NT2/D1 (cell line): ENCODE measurements around the gene STRBP.

Experiments used
- SUZ12 ChIP-seq: IDR thresholded peaks from 2 replicates; pipeline ENCODE4 v1.6.1; 2011; ENCODE audit not compliant: insufficient read length, insufficient read depth; ENCODE audit errors: extremely low read depth
- YY1 ChIP-seq: IDR thresholded peaks from 2 replicates; pipeline ENCODE4 v1.6.1; 2011; ENCODE audit not compliant: insufficient read length, insufficient read depth
- ZNF274 ChIP-seq: IDR thresholded peaks from 2 replicates; pipeline ENCODE4 v1.6.1; 2011; ENCODE audit warnings: mild to moderate bottlenecking, low read depth, low read length

DNA sequence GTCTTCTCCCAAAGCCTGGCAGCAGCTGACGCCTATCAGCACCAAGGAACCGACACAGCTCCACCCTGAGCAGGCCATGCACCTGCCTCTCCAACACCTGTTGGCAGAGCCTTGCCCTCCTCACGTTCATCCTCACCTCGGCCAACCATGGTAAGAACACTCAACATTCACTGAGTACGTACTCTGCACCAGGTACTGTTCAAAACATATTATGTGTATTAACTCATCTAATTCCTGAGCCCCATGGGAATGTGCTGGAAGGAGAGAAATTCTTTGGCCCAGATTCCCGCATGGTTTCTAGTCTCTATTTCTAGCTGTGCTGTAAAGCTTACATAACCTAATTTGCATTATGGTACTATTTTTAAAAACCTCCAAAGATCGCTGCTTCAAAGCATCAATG, 148.8 kb downstream of the STRBP start:
- TF ChIP-seq YY1 (no peak), ZNF274 (no peak), SUZ12 (no peak)
